Measurements from ENCODE around the gene PDE8A.

- TF ChIP-seq POLR2AphosphoS5 (IDR thresholded peaks at IDR 0.05) (no peak), POLR2A (IDR thresholded peaks at IDR 0.05) (no peak)
- TF ChIP-seq, protein P1, sequence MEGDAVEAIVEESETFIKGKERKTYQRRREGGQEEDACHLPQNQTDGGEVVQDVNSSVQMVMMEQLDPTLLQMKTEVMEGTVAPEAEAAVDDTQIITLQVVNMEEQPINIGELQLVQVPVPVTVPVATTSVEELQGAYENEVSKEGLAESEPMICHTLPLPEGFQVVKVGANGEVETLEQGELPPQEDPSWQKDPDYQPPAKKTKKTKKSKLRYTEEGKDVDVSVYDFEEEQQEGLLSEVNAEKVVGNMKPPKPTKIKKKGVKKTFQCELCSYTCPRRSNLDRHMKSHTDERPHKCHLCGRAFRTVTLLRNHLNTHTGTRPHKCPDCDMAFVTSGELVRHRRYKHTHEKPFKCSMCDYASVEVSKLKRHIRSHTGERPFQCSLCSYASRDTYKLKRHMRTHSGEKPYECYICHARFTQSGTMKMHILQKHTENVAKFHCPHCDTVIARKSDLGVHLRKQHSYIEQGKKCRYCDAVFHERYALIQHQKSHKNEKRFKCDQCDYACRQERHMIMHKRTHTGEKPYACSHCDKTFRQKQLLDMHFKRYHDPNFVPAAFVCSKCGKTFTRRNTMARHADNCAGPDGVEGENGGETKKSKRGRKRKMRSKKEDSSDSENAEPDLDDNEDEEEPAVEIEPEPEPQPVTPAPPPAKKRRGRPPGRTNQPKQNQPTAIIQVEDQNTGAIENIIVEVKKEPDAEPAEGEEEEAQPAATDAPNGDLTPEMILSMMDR (IDR thresholded peaks at IDR 0.05), result no peak
Measured at GRCh38 chr15:85109333-85109732, 127.7 kb downstream of the PDE8A start.

All from breast epithelium (tissue), 3 donors.